Progenitor cell of endocrine pancreas (in vitro differentiated cells): Measurements from ENCODE around the gene CAND2. TPM values are rescaled to one million over a fixed set of nuclear protein-coding genes. Genes with fewer than 3 reads are reported as not detected.
"Not testable (repeated sequence)": the region's sequence is repeated elsewhere in the genome, so short reads cannot be mapped to it uniquely, and the experiment has no call there.

ENCODE experiments used
- DNase-seq: peaks from one replicate; pipeline ENCODE4 v3.0.0; 2021; ENCODE audit warnings: low spot score; ENCODE audit not compliant: unreplicated experiment
- H3K27ac Mint-ChIP-seq: 2 replicates; pipeline ENCODE4 v1.8.0; 2021; ENCODE audit warnings: mild to moderate bottlenecking, moderate library complexity, mixed read lengths
- H3K27me3 Mint-ChIP-seq: 2 replicates; pipeline ENCODE4 v1.8.0; 2021; ENCODE audit warnings: mixed read lengths
- H3K36me3 Mint-ChIP-seq: 2 replicates; pipeline ENCODE4 v1.8.0; 2022; ENCODE audit warnings: mixed read lengths; ENCODE audit not compliant: insufficient read depth
- H3K4me1 Mint-ChIP-seq: 2 replicates; pipeline ENCODE4 v1.8.0; 2021; ENCODE audit warnings: low read depth, mixed read lengths
- H3K4me3 Mint-ChIP-seq: 2 replicates; pipeline ENCODE4 v1.8.0; 2021; ENCODE audit warnings: low read depth, mild to moderate bottlenecking, moderate library complexity, mixed read lengths
- H3K9me3 Mint-ChIP-seq: 2 replicates; pipeline ENCODE4 v1.8.0; 2021; ENCODE audit warnings: low read depth, mixed read lengths
- CTCF ChIP-seq: fragments of 200-600 bp; sonication (generic); IDR thresholded peaks from one replicate; pipeline ENCODE4 v1.5.0; 2021; ENCODE audit warnings: antibody characterized with exemption, mild to moderate bottlenecking; ENCODE audit not compliant: unreplicated experiment
- total RNA-seq: library from RNA; stranded (reverse); gene quantifications from 2 replicates; pipeline ENCODE4 v1.2.1, GENCODE V29; 2021

The CAND2 gene
- total RNA-seq, 1 donor from 2014 or later, result 11.0 TPM

- Mint-ChIP-seq H3K4me3 (no peak overlapping the region), H3K36me3 (no peaks in the 10 kb centered on the region), H3K4me1 (no peaks in the 10 kb centered on the region)
Measured at GRCh38 chr3:12772462-12772861, 24.0 kb upstream of the CAND2 start.

GRCh38 chr3:12773030-12773709 lies 23.3 kb upstream of the CAND2 start:
- Mint-ChIP-seq H3K27ac (no peak overlapping the region), H3K27me3 (peaks cover 6% of the 10 kb centered on the region), H3K4me3 (no peak overlapping the region), H3K36me3 (no peaks in the 10 kb centered on the region), H3K9me3 (no peaks in the 10 kb centered on the region), H3K4me1 (no peaks in the 10 kb centered on the region)
- no peak for DNase-seq
- TF ChIP-seq CTCF, result no peak

More at GRCh38 chr3:12772462-12772861, 24.0 kb upstream of the CAND2 start:
- no peak for TF ChIP-seq CTCF
- H3K9me3 Mint-ChIP-seq, result no peaks in the 10 kb centered on the region
- peaks cover 11% of the 10 kb centered on the region for H3K27me3 Mint-ChIP-seq
- H3K27ac Mint-ChIP-seq, result no peak overlapping the region
- DNase-seq, result no peak

- H3K27ac Mint-ChIP-seq, result no peak overlapping the region
- DNase-seq, result no peak
- H3K9me3 Mint-ChIP-seq, result no peaks in the 10 kb centered on the region
- no peaks in the 10 kb centered on the region for H3K36me3 Mint-ChIP-seq
- no peak overlapping the region for H3K4me3 Mint-ChIP-seq
- peaks cover 6% of the 10 kb centered on the region for H3K27me3 Mint-ChIP-seq
- TF ChIP-seq CTCF, result no peak
- no peaks in the 10 kb centered on the region for H3K4me1 Mint-ChIP-seq
Measured at GRCh38 chr3:12773710-12774086, 22.8 kb upstream of the CAND2 start.

- H3K36me3 Mint-ChIP-seq, result no peaks in the 10 kb centered on the region
- H3K27ac Mint-ChIP-seq, result no peak overlapping the region
- H3K27me3 Mint-ChIP-seq, result peaks cover 6% of the 10 kb centered on the region
- TF ChIP-seq CTCF, result no peak
- no peaks in the 10 kb centered on the region for H3K4me1 Mint-ChIP-seq
- H3K4me3 Mint-ChIP-seq, result no peak overlapping the region
- no peak for DNase-seq
- H3K9me3 Mint-ChIP-seq, result no peaks in the 10 kb centered on the region
Measured at GRCh38 chr3:12774619-12775018, 21.9 kb upstream of the CAND2 start.

GRCh38 chr3:12775226-12775625 lies 21.3 kb upstream of the CAND2 start:
- H3K4me3 Mint-ChIP-seq, result no peak overlapping the region
- TF ChIP-seq CTCF, result no peak
- peaks cover 6% of the 10 kb centered on the region for H3K27me3 Mint-ChIP-seq
- H3K9me3 Mint-ChIP-seq, result no peaks in the 10 kb centered on the region
- DNase-seq, result no peak
- H3K4me1 Mint-ChIP-seq, result no peaks in the 10 kb centered on the region
- no peaks in the 10 kb centered on the region for H3K36me3 Mint-ChIP-seq
- no peak overlapping the region for H3K27ac Mint-ChIP-seq

GRCh38 chr3:12775970-12776369 lies 20.5 kb upstream of the CAND2 start:
- not testable (repeated sequence) for H3K4me1 Mint-ChIP-seq, H3K4me3 Mint-ChIP-seq, H3K27ac Mint-ChIP-seq, DNase-seq, H3K27me3 Mint-ChIP-seq, H3K9me3 Mint-ChIP-seq, H3K36me3 Mint-ChIP-seq
